Measurements from ENCODE around the gene TRPM7. TPM values are rescaled to one million over a fixed set of nuclear protein-coding genes. Genes with fewer than 3 reads are reported as not detected.
"Not testable (repeated sequence)": the region's sequence is repeated elsewhere in the genome, so short reads cannot be mapped to it uniquely, and the experiment has no call there.

TRPM7 gene
- total RNA-seq, 4 donors from 2014 or later: 57.3 to 97.5 (median 68.0) TPM

GRCh38 chr15:50697109-50697797 lies 10.7 kb upstream of the TRPM7 start:
- H3K27me3 ChIP-seq: no peaks in the 10 kb centered on the region
- no peak overlapping the region for H3K4me3 ChIP-seq
- DNase-seq (ENCODE audit: low spot score in 2 of 2): no peak
- no peaks in the 10 kb centered on the region for H3K4me1 ChIP-seq
- TF ChIP-seq EP300 (IDR thresholded peaks at IDR 0.05) (no peak), POLR2A (IDR thresholded peaks at IDR 0.05) (no peak), CTCF (IDR thresholded peaks at IDR 0.05) (no peak)
- peaks cover 0 to 8% (median 0%) of the 10 kb centered on the region in 3 donors for H3K36me3 ChIP-seq
- H3K27ac ChIP-seq: no peak overlapping the region
- H3K9me3 ChIP-seq: no peaks in the 10 kb centered on the region
- 88 to 92% methylated on average over 4 of the region's 4 CpGs for WGBS, 2 donors

GRCh38 chr15:50694634-50695165 lies 8.1 kb upstream of the TRPM7 start:
- H3K9me3 ChIP-seq; H3K4me1 ChIP-seq; DNase-seq (ENCODE audit: low spot score in 2 of 2); H3K27ac ChIP-seq; H3K36me3 ChIP-seq; H3K27me3 ChIP-seq; H3K4me3 ChIP-seq: not testable (repeated sequence)
- WGBS, 2 donors: 92 to 93% methylated on average over 9 of the region's 9 CpGs

GRCh38 chr15:50687302-50687902 lies 805 bp upstream of the TRPM7 start:
- H3K36me3 ChIP-seq: peaks cover 0 to 15% (median 0%) of the 10 kb centered on the region in 3 donors
- 53 to 62% methylated on average over 10 of the region's 10 CpGs for WGBS, 2 donors

GRCh38 chr15:50685976-50686468 lies 575 bp downstream of the TRPM7 start:
- WGBS, 2 donors: 1 to 2% methylated on average over 23 to 24 of the region's 30 CpGs
- DNase-seq (ENCODE audit: low spot score in 2 of 2): peak; percentile 21 to 33

More at GRCh38 chr15:50687302-50687902, 805 bp upstream of the TRPM7 start:
- peak overlapping the region; percentile 47 to 83 (median 58) for H3K4me3 ChIP-seq
- no peaks in the 10 kb centered on the region for H3K27me3 ChIP-seq
- peak overlapping the region; percentile 85 to 98 (median 92) for H3K27ac ChIP-seq
- no peaks in the 10 kb centered on the region for H3K9me3 ChIP-seq
- no peak for DNase-seq (ENCODE audit: low spot score in 2 of 2)
- peaks cover 0 to 42% (median 15%) of the 10 kb centered on the region in 4 donors for H3K4me1 ChIP-seq
- TF ChIP-seq EP300 (IDR thresholded peaks at IDR 0.05): no peak
- TF ChIP-seq CTCF (IDR thresholded peaks at IDR 0.05): no peak
- no peak for TF ChIP-seq POLR2A (IDR thresholded peaks at IDR 0.05)

More at GRCh38 chr15:50685976-50686468, 575 bp downstream of the TRPM7 start:
- Histone ChIP-seq H3K36me3 (peaks cover 0 to 15% (median 0%) of the 10 kb centered on the region in 3 donors), H3K27me3 (no peaks in the 10 kb centered on the region), H3K4me1 (peaks cover 0 to 45% (median 15%) of the 10 kb centered on the region in 4 donors), H3K4me3 (peak overlapping the region; percentile 47 to 83 (median 64)), H3K27ac (peak overlapping the region; percentile 85 to 98 (median 92)), H3K9me3 (no peaks in the 10 kb centered on the region)
- TF ChIP-seq EP300 (IDR thresholded peaks at IDR 0.05) (no peak), POLR2A (IDR thresholded peaks at IDR 0.05) (no peak), CTCF (IDR thresholded peaks at IDR 0.05) (no peak)

Measured in tibial nerve (tissue), 4 donors.